SJCRH30 (cell line): ENCODE results near the gene ZFP3. TPM values are rescaled to one million over a fixed set of nuclear protein-coding genes. Genes with fewer than 3 reads are reported as not detected.
A peak's percentile ranks its signal among the peaks of the same experiment; 100 is the strongest.
"Not testable (repeated sequence)": the region's sequence is repeated elsewhere in the genome, so short reads cannot be mapped to it uniquely, and the experiment has no call there.

Experiments used
- DNase-seq, 2 experiments: peaks; one replicate each; pipeline ENCODE4 v3.0.0-alpha.2; 2015 to 2020
- H3K27ac ChIP-seq: fragments of 250-450 bp; sonication (Bioruptor Pico); 2 replicates; pipeline ENCODE4 v1.5.1; 2020; ENCODE audit warnings: mild to moderate bottlenecking, moderate library complexity
- H3K27me3 ChIP-seq: fragments of 250-450 bp; sonication (Bioruptor Pico); 2 replicates; pipeline ENCODE4 v1.5.1; 2020; ENCODE audit warnings: mild to moderate bottlenecking, moderate library complexity
- H3K36me3 ChIP-seq: fragments of 250-450 bp; sonication (Bioruptor Pico); 2 replicates; pipeline ENCODE4 v1.5.1; 2020; ENCODE audit warnings: mild to moderate bottlenecking, moderate library complexity
- H3K4me1 ChIP-seq: fragments of 250-450 bp; sonication (Bioruptor Pico); 2 replicates; pipeline ENCODE4 v1.5.1; 2020; ENCODE audit warnings: mild to moderate bottlenecking, moderate library complexity
- H3K4me3 ChIP-seq: fragments of 250-450 bp; sonication (Bioruptor Pico); 2 replicates; pipeline ENCODE4 v1.5.1; 2020; ENCODE audit warnings: mild to moderate bottlenecking, moderate library complexity
- H3K9me3 ChIP-seq: fragments of 250-450 bp; sonication (Bioruptor Pico); replicated peaks from 2 replicates; pipeline ENCODE4 v1.5.1; 2020; ENCODE audit warnings: mild to moderate bottlenecking, moderate library complexity
- total RNA-seq: library from RNA; depleted of rRNA; stranded (reverse); fragments of >200 nt; shearing (Covaris generic); gene quantifications from 2 replicates; pipeline ENCODE4 v1.2.3, GENCODE V29; 2014

The ZFP3 gene
- total RNA-seq, 1 experiment from 2014 or later: 1.7 TPM

GRCh38 chr17:5050278-5050677 is 28.0 kb upstream of the ZFP3 start:
- Histone ChIP-seq H3K4me1 (no peaks in the 10 kb centered on the region), H3K4me3 (no peak overlapping the region), H3K27me3 (no peaks in the 10 kb centered on the region), H3K9me3 (no peaks in the 10 kb centered on the region), H3K36me3 (no peaks in the 10 kb centered on the region), H3K27ac (no peak overlapping the region)
- DNase-seq: no peak

GRCh38 chr17:5055543-5055942 is 22.7 kb upstream of the ZFP3 start:
- H3K27me3 ChIP-seq: no peaks in the 10 kb centered on the region
- H3K4me3 ChIP-seq: no peak overlapping the region
- DNase-seq: no peak
- no peaks in the 10 kb centered on the region for H3K4me1 ChIP-seq
- H3K36me3 ChIP-seq: no peaks in the 10 kb centered on the region
- H3K9me3 ChIP-seq: no peaks in the 10 kb centered on the region
- H3K27ac ChIP-seq: no peak overlapping the region

- H3K9me3 ChIP-seq: no peaks in the 10 kb centered on the region
- no peak overlapping the region for H3K27ac ChIP-seq
- H3K36me3 ChIP-seq: no peaks in the 10 kb centered on the region
- no peaks in the 10 kb centered on the region for H3K27me3 ChIP-seq
- no peaks in the 10 kb centered on the region for H3K4me1 ChIP-seq
- DNase-seq: no peak
- no peak overlapping the region for H3K4me3 ChIP-seq
Observed at GRCh38 chr17:5065227-5065744, 13.0 kb upstream of the ZFP3 start.

- Histone ChIP-seq H3K36me3 (no peaks in the 10 kb centered on the region), H3K9me3 (no peaks in the 10 kb centered on the region), H3K4me1 (no peaks in the 10 kb centered on the region), H3K27me3 (no peaks in the 10 kb centered on the region), H3K4me3 (no peak overlapping the region), H3K27ac (no peak overlapping the region)
- DNase-seq: no peak
Observed at GRCh38 chr17:5068236-5068635, 10.0 kb upstream of the ZFP3 start.

GRCh38 chr17:5069724-5070123 is 8.5 kb upstream of the ZFP3 start:
- H3K9me3 ChIP-seq: no peaks in the 10 kb centered on the region
- DNase-seq: peak; percentile 4 to 39

DNA sequence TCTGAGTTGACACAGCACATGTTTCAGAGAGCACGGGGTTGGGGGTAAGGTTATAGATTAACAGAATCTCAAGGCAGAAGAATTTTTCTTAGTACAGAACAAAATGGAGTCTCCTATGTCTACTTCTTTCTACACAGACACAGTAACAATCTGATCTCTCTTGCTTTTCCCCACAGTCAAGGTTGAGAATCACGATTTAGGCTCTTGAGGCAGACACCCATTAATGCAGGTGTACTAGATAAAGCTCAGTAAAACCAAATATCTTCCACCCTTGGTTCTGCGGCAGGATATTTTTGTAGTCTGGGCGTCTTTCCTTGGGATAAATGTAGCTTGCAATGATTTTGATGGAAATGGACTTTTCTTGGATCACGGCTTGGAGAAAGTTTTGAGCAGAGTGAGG is 2.8 kb upstream of the ZFP3 start:
- H3K4me3 ChIP-seq, H3K4me1 ChIP-seq, H3K27ac ChIP-seq, DNase-seq, H3K36me3 ChIP-seq, H3K9me3 ChIP-seq, H3K27me3 ChIP-seq: not testable (repeated sequence)

More at GRCh38 chr17:5069724-5070123, 8.5 kb upstream of the ZFP3 start:
- Histone ChIP-seq H3K4me3 (no peak overlapping the region), H3K27me3 (no peaks in the 10 kb centered on the region), H3K36me3 (no peaks in the 10 kb centered on the region), H3K27ac (no peak overlapping the region), H3K4me1 (no peaks in the 10 kb centered on the region)

GRCh38 chr17:5077275-5077674 is 992 bp upstream of the ZFP3 start:
- not testable (repeated sequence) for H3K4me3 ChIP-seq, H3K36me3 ChIP-seq, H3K27me3 ChIP-seq, DNase-seq, H3K9me3 ChIP-seq, H3K27ac ChIP-seq, H3K4me1 ChIP-seq

GRCh38 chr17:5077781-5078105 is 524 bp upstream of the ZFP3 start:
- DNase-seq: no peak
- peak overlapping the region; percentile 70 for H3K27ac ChIP-seq
- H3K36me3 ChIP-seq: no peaks in the 10 kb centered on the region
- H3K4me3 ChIP-seq: peak overlapping the region; percentile 60
- H3K27me3 ChIP-seq: no peaks in the 10 kb centered on the region
- no peaks in the 10 kb centered on the region for H3K4me1 ChIP-seq
- H3K9me3 ChIP-seq: no peaks in the 10 kb centered on the region

DNA sequence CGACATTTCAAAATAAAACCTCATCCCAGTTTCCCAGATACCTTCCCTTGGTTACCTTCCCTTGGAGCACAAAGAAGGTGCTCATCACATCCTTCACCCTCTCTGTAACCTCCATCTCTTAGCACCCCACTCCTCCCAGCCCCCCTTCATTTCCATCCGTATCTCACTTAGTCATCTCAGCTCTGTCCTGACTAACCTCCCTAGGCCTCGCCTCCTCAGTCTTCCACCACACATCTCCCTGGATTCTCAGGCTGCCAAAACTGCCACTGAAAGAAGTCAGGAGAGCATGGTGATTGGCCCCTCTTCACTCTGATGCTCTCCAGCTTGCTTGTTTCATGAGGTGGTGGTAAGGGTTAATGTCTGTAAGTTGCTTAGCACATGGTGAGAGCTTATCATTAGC is 2.3 kb downstream of the ZFP3 start:
- no peaks in the 10 kb centered on the region for H3K36me3 ChIP-seq
- no peak overlapping the region for H3K4me3 ChIP-seq
- no peak for DNase-seq
- no peaks in the 10 kb centered on the region for H3K4me1 ChIP-seq
- no peaks in the 10 kb centered on the region for H3K27me3 ChIP-seq
- H3K27ac ChIP-seq: no peak overlapping the region
- H3K9me3 ChIP-seq: no peaks in the 10 kb centered on the region

- no peaks in the 10 kb centered on the region for H3K27me3 ChIP-seq
- no peak overlapping the region for H3K27ac ChIP-seq
- no peak overlapping the region for H3K4me3 ChIP-seq
- no peaks in the 10 kb centered on the region for H3K4me1 ChIP-seq
- H3K9me3 ChIP-seq: peaks cover 9% of the 10 kb centered on the region; the same call in 1 of the 2 replicates
- DNase-seq: no peak
- no peaks in the 10 kb centered on the region for H3K36me3 ChIP-seq
Observed at GRCh38 chr17:5092218-5093010, 14.1 kb downstream of the ZFP3 start.

DNA sequence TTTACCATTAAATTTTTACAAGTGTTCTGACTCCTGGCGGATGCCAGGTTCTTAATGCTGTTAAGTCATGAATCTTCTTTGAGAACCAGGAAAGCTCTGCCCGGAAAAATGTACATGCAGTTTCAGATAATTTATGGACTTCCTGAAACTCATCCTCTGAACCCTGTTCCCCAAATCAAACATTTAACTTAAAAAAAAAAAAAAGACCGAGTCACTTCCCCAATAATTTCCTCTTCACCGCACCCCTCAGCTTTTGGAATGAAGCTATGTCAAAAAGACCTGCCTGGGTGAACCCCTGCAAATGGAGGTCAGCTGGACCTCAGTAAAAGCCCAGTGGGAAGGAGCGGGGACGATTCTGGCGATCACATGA is 18.4 kb downstream of the ZFP3 start:
- H3K9me3 ChIP-seq: peaks cover 9% of the 10 kb centered on the region; the same call in 1 of the 2 replicates
- H3K27me3 ChIP-seq: no peaks in the 10 kb centered on the region
- H3K4me1 ChIP-seq: no peaks in the 10 kb centered on the region
- no peaks in the 10 kb centered on the region for H3K36me3 ChIP-seq
- H3K4me3 ChIP-seq: no peak overlapping the region
- no peak overlapping the region for H3K27ac ChIP-seq
- DNase-seq: no peak

GRCh38 chr17:5097101-5097834 is 19.0 kb downstream of the ZFP3 start:
- Histone ChIP-seq H3K27ac (no peak overlapping the region), H3K4me3 (no peak overlapping the region)

GRCh38 chr17:5099271-5099670 is 21.0 kb downstream of the ZFP3 start:
- Histone ChIP-seq H3K27me3 (no peaks in the 10 kb centered on the region), H3K4me1 (no peaks in the 10 kb centered on the region), H3K4me3 (no peak overlapping the region), H3K27ac (no peak overlapping the region), H3K36me3 (no peaks in the 10 kb centered on the region), H3K9me3 (no peaks in the 10 kb centered on the region; the same call in 1 of the 2 replicates)
- no peak for DNase-seq

More at GRCh38 chr17:5097101-5097834, 19.0 kb downstream of the ZFP3 start:
- no peaks in the 10 kb centered on the region for H3K27me3 ChIP-seq
- no peaks in the 10 kb centered on the region for H3K36me3 ChIP-seq
- no peak for DNase-seq
- peaks cover 5% of the 10 kb centered on the region; the same call in 1 of the 2 replicates for H3K9me3 ChIP-seq
- no peaks in the 10 kb centered on the region for H3K4me1 ChIP-seq

GRCh38 chr17:5100832-5101231 is 22.6 kb downstream of the ZFP3 start:
- Histone ChIP-seq H3K4me3 (no peak overlapping the region), H3K36me3 (no peaks in the 10 kb centered on the region), H3K4me1 (no peaks in the 10 kb centered on the region), H3K27ac (no peak overlapping the region), H3K9me3 (no peaks in the 10 kb centered on the region), H3K27me3 (no peaks in the 10 kb centered on the region)
- no peak for DNase-seq

DNA sequence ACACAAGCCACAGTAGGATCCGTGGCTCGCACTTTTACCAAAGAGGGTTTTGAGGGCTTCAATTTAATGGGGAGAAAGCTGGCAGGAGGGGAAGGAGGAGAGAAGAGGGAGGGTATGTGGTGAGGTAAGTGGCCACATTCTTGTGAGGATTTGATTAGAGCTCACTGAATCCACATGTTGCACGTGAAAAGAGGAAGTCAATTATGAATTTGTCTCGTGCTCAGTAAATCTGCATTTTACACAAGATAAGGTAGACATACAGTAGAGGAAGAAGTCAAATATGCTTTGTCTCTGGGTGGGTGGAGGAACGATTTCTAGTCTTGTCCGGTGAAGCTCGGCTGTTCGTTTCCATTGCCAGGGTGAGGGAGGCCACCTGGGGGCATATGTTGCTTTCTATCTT is 32.5 kb downstream of the ZFP3 start:
- no peaks in the 10 kb centered on the region for H3K9me3 ChIP-seq
- H3K27ac ChIP-seq: no peak overlapping the region
- H3K27me3 ChIP-seq: no peaks in the 10 kb centered on the region
- H3K4me1 ChIP-seq: no peaks in the 10 kb centered on the region
- H3K4me3 ChIP-seq: peak overlapping the region; percentile 71
- no peaks in the 10 kb centered on the region; the same call in 1 of the 2 replicates for H3K36me3 ChIP-seq
- DNase-seq: no peak
